Prostate gland (tissue), 2 donors: ENCODE data around the gene NPTN.

Source experiments
- CTCF ChIP-seq, 4 experiments: fragments of 200-600 bp in 2 of 4; fragments of 450-650 bp in 2 of 4; sonication (generic) in 2 of 4; IDR thresholded peaks; 1 replicate in 3 of 4; 2 replicates in 1 of 4; pipeline ENCODE4 v1.5.1; 2016 to 2019; ENCODE audit warnings: antibody characterized with exemption in 4 of 4, mild to moderate bottlenecking in 2 of 4, moderate library complexity in 2 of 4
- POLR2A ChIP-seq: fragments of 450-650 bp; IDR thresholded peaks from one replicate; pipeline ENCODE4 v1.6.1; 2016; ENCODE audit warnings: antibody characterized with exemption, mild to moderate bottlenecking
- POLR2AphosphoS5 ChIP-seq: sonication (generic); formaldehyde crosslinking; IDR thresholded peaks from one replicate; pipeline ENCODE4 v1.6.1; 2017; ENCODE audit warnings: antibody characterized with exemption

GRCh38 chr15:73560501-73561117 lies 72.6 kb downstream of the NPTN start:
- peak in 3 of 4 experiments; percentile 33 to 60 (median 57) for TF ChIP-seq CTCF (IDR thresholded peaks at IDR 0.05)
- peak; percentile 11 for TF ChIP-seq POLR2AphosphoS5
- TF ChIP-seq POLR2A: no peak
